Brain microvascular endothelial cell (primary cell): ENCODE data around the gene CASQ1.
A peak's percentile ranks its signal among the peaks of the same experiment; 100 is the strongest.

ENCODE experiments used
- DNase-seq: peaks from one replicate; pipeline ENCODE4 v3.0.0-alpha.2; 2020
- H3K27ac ChIP-seq: fragments of 250-450 bp; sonication (Bioruptor Pico); 2 replicates; pipeline ENCODE4 v1.5.1; 2020; ENCODE audit warnings: mild to moderate bottlenecking, moderate library complexity
- H3K27me3 ChIP-seq: fragments of 250-450 bp; sonication (Bioruptor Pico); replicated peaks from 2 replicates; pipeline ENCODE4 v1.5.1; 2020; ENCODE audit warnings: mild to moderate bottlenecking
- H3K36me3 ChIP-seq: fragments of 250-450 bp; sonication (Bioruptor Pico); replicated peaks from 2 replicates; pipeline ENCODE4 v1.5.1; 2020; ENCODE audit warnings: mild to moderate bottlenecking
- H3K4me3 ChIP-seq: 2 replicates; pipeline ENCODE4 v1.5.1; 2011; ENCODE audit warnings: low read depth, mild to moderate bottlenecking, control low read depth, low read length, moderate library complexity
- in situ Hi-C: cut with HindIII; loops from 2 replicates; pipeline ENCODE4 v1.10.0; 2017; ENCODE audit warnings: low sequenced_read_pairs, low pct_ligation_motif_present
- TF ChIP-seq, protein P1 (sequence below): IDR thresholded peaks from 2 replicates; pipeline ENCODE4 v1.5.1; 2011; ENCODE audit warnings: low read depth, mild to moderate bottlenecking, moderate library complexity, low read length, control low read depth, inconsistent platforms; ENCODE audit errors: missing control alignments

CASQ1 gene

GRCh38 chr1:160216301-160216700 lies 25.9 kb downstream of the CASQ1 start:
- no peak overlapping the region for H3K4me3 ChIP-seq
- TF ChIP-seq, protein P1, sequence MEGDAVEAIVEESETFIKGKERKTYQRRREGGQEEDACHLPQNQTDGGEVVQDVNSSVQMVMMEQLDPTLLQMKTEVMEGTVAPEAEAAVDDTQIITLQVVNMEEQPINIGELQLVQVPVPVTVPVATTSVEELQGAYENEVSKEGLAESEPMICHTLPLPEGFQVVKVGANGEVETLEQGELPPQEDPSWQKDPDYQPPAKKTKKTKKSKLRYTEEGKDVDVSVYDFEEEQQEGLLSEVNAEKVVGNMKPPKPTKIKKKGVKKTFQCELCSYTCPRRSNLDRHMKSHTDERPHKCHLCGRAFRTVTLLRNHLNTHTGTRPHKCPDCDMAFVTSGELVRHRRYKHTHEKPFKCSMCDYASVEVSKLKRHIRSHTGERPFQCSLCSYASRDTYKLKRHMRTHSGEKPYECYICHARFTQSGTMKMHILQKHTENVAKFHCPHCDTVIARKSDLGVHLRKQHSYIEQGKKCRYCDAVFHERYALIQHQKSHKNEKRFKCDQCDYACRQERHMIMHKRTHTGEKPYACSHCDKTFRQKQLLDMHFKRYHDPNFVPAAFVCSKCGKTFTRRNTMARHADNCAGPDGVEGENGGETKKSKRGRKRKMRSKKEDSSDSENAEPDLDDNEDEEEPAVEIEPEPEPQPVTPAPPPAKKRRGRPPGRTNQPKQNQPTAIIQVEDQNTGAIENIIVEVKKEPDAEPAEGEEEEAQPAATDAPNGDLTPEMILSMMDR = no peak
- no peak for DNase-seq
- in situ Hi-C loops = no loop called here
- H3K36me3 ChIP-seq = peaks cover 82% of the 10 kb centered on the region
- H3K27me3 ChIP-seq = no peaks in the 10 kb centered on the region
- no peak overlapping the region for H3K27ac ChIP-seq

DNA sequence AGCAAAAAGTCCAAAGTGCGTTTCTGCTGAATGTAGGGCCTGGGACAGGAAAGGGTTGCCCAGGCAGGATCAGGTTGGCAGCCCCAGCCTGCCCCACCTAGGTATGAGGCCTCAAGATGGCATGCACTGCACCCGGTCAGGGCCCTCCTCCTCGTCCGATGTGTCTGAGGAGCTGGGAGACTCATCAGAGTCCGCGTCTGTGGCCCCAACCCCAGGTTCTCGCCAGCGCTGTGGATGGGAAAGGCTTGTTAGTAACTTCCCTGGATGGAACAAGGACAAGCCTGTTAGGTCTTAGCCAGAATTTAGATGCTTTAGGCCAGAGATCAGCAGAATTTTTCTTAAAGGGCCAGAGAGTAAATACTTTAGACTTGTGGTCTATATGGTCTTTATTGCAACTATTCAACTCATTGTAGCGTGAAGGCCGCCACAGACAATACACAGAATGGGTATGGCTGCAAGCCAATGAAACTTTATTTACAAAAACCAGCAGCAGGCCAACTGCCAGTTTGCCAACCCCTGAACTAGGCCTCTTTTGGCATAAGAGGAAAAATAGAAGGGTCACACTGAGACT lies 27.2 kb downstream of the CASQ1 start:
- Histone ChIP-seq H3K27me3 (no peaks in the 10 kb centered on the region), H3K27ac (no peak overlapping the region), H3K36me3 (peaks cover 78% of the 10 kb centered on the region), H3K4me3 (no peak overlapping the region)
- DNase-seq = no peak
- TF ChIP-seq, protein P1 = no peak
- in situ Hi-C loops = no loop called here

GRCh38 chr1:160219062-160219929 lies 28.9 kb downstream of the CASQ1 start:
- H3K27me3 ChIP-seq = no peaks in the 10 kb centered on the region
- peak overlapping the region; percentile 45 for H3K27ac ChIP-seq
- in situ Hi-C loops = no loop called here
- TF ChIP-seq, protein P1 = peak; percentile 80
- peaks cover 78% of the 10 kb centered on the region for H3K36me3 ChIP-seq
- peak; percentile 50 for DNase-seq
- no peak overlapping the region for H3K4me3 ChIP-seq

DNA sequence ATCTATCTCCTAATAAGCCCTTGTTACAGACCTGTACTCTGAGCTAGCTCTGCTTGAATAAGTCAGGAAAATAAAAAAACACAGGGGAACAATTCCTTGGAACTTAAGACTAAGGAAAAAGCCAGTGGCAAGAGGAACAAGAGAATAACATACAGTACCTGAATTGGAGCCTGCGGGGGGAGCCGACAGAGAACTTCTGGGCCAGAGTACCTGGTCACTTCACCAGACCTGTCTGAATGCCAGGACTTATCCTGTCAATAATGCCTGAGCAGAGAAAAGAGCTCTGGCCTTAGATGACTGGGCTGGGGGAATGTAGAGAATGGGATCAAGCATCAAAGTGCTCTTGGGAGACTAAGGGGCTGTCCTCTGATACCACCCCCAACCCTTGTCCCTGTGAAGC lies 29.9 kb downstream of the CASQ1 start:
- H3K36me3 ChIP-seq = peaks cover 78% of the 10 kb centered on the region
- TF ChIP-seq, protein P1 = no peak
- H3K27me3 ChIP-seq = no peaks in the 10 kb centered on the region
- no peak overlapping the region for H3K4me3 ChIP-seq
- in situ Hi-C loops = no loop called here
- no peak overlapping the region for H3K27ac ChIP-seq
- DNase-seq = no peak

DNA sequence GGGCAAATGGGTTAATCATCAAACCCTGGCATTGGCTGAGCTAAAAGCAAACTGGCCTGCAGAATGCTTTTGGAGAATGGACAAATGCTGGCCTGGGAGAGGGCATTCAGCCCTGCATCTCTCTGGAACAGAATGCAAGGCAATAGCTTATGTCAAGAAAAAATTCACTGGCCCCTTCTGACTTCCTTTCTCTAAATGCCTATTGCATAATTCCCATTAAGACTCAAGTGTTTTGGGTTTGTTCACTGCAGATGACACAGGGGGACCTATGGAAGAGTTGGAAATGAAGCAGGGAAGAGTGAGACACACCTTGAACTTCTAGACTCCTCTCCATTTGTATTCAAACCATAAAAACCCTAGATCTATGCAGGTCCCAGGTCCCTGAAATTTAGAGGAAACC lies 30.7 kb downstream of the CASQ1 start:
- no peak overlapping the region for H3K4me3 ChIP-seq
- no peaks in the 10 kb centered on the region for H3K27me3 ChIP-seq
- peaks cover 79% of the 10 kb centered on the region for H3K36me3 ChIP-seq
- H3K27ac ChIP-seq = no peak overlapping the region
- no peak for DNase-seq
- TF ChIP-seq, protein P1 = no peak
- in situ Hi-C loops = no loop called here
